T-helper 1 cell (primary cell): ENCODE measurements around the gene NAV2.

Source experiments
- DNase-seq, 5 donors: peaks; one replicate each; pipeline ENCODE4 v3.0.0-alpha.2; 2012 to 2020

Gene NAV2

GRCh38 chr11:19786644-19787043, 74.0 kb downstream of the NAV2 start:
- DNase-seq: no peak

- DNase-seq: no peak
These were observed 75.8 kb downstream of the NAV2 start for GRCh38 chr11:19788435-19788834.

DNA sequence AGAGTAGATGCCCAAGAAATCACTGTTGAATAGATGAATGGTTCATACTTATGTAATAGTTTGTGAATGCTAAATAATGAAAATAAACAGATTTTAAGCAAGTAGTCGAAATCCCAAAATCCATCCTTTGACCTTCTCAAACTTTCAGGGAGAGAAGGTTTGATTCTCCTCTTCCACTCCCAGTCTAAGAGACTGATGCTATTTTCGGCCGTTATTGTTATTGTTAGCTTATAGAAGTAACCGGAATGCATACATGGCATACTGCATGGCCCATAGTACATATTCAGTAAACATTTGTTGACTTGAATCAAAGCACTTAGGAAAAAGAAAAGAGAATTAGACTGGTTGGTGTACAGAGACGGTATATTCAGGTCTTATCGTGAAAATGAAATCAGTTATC, 76.6 kb downstream of the NAV2 start:
- no peak for DNase-seq

DNA sequence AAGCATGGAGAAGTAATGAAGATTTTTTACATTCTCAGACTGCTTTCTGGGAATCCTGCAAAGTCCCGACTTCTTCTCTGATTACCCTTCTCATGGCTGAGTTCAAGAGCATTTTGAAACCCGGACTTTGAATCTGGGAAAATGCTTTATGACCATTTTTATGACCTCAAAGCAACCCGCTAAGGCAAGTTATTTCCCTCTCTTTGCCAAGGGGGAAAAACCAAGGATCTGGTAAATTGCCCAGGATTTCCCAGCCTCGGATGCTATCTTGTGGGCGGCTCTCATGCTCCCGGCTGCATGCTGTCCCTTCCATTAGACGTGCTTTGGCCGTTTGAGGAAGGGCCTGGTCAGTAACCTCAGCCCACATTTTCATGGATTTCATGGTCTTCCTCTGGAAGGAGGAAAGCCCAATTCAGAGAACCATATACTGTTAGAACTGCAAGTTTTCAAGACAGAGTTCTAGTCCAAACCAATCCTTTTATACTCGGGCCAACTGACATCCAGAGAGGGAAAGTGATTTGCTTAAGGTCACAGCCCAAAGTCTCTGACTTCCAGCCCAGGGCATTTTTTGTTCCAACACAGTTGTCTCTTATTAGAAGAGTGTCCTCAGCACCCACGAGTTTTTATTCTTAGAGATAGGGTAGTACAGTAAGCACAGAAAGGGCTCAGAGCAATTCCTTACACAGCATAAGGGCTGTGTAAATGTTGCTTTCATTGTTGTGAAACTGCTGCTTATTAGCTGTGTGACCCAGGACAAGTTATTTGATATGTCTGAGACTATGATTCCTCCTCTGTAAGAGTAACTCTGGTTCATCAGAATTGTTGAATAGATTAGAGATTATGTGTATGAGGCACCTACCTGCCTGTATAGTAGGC, 77.4 kb downstream of the NAV2 start:
- DNase-seq: no peak

- DNase-seq: no peak
These were observed 78.4 kb downstream of the NAV2 start for GRCh38 chr11:19790831-19791552.

DNA sequence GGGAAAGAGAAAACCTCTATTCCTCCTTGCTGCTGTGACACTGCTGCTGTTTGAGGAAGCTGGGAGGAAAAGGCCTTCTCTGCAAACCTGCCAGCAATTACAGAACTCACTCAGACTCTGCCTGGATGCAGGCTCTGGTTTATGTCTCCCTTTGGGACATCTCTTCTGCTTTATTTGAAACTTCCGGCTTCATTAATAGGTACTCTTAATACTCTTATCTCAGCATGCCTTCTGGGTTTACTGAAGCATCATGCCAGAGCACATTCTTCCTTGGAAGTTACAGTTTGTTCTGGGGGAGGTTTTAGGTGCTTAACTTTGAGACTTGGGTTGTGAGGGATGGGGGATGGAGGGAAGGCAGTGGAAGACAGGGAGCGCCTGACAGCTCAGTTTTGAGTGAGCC, 79.9 kb downstream of the NAV2 start:
- DNase-seq: no peak

DNA sequence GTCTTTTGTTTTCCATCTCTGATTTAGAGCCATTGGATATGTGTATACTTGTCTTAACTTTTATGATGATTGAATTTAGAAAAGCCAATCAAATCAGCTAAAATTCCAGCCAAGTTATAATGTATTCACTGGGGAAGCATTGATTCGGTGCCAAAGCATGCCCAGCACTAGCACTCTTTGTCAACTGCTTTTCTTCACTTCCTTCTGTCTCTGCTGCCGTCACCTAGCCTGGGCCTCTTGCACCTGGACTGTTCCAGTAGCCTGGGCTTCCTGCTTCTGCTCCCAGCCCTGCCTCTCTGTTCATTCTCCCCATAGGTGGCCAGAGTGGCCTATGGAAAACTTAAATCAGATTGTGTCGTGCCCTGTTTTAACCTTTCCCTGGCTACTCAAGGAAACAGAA, 80.7 kb downstream of the NAV2 start:
- DNase-seq: no peak

DNA sequence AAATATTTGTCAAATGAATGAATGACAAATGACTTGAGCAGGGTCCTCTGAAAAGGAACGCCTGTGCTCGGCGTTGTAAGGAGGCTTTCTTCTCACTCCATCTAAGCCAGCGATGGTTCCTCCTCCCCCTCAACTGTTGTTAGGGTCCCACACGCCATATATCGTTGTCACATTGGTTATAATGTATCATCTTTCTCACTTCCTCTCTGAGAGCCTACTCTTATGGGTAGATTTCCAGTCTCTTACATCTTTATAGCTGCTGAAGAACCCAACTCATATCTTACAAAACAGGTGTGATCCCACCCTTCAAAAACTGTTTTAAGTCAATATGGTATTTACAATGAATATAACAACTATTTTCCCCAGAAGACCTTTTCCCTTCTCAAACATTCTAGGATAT, 81.5 kb downstream of the NAV2 start:
- no peak for DNase-seq

- no peak for DNase-seq
These were observed 82.4 kb downstream of the NAV2 start for GRCh38 chr11:19795082-19795481.

- DNase-seq: no peak
These were observed 87.5 kb downstream of the NAV2 start for GRCh38 chr11:19800162-19800561.

DNA sequence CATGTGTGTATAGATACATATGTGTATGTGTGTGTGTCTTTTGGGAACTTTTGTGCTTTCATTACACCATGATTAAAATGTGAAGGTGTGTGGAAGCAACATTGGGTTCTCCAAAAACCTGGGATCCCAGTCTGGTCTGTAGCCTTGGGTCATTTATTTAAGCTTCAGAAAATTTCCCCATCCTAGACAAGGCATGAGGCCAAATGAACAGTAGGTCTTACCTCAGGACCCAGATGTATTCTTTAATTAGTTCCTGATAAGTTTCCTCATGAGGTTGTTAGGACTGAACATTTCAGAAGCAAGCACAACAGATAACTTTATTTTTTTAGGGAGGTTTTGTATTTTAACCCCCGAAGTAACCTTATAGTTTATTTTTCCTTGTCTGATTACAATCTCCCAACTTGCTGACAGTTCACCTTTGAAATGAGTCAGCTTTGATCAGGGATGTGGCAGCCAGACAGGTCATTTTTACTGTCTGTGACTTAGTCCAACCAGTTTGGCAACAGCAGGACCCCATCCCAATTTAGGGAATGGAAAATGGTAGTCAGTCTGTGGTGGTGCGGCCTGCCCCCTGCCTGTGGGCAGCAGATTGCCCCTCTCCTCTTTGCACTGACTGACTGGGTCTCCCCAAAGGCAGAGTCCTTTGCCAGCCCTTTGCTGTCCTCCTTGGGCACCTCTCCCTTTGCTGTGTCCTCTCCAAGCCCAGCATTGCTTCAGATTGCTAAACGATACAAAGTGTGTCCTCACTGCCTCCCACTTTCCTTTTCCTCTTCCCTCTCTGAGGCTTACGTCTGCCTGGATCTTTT, 88.3 kb downstream of the NAV2 start:
- DNase-seq: no peak

GRCh38 chr11:19802773-19803293, 90.2 kb downstream of the NAV2 start:
- DNase-seq: no peak

GRCh38 chr11:19803506-19803998, 90.9 kb downstream of the NAV2 start:
- DNase-seq: no peak

DNA sequence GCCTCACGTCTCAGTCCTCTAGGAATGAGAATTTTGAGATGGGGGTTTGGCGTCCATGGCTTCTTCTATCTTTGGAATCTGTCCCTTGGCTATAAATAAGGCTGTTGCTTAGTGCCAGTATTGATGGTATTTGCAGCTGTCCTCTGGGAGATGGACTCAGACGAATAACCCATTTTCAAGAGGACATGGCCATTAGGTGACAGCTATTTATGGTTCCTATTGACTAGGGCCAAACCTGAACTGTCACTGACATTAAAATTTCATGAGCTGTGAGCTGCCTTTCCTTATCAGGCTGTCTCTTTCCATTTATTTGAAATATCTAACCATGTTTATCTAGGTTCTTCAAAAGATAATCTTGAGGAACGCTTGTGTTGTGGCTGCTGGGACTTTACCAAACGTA, 92.7 kb downstream of the NAV2 start:
- no peak for DNase-seq

GRCh38 chr11:19805827-19806226, 93.2 kb downstream of the NAV2 start:
- no peak for DNase-seq

DNA sequence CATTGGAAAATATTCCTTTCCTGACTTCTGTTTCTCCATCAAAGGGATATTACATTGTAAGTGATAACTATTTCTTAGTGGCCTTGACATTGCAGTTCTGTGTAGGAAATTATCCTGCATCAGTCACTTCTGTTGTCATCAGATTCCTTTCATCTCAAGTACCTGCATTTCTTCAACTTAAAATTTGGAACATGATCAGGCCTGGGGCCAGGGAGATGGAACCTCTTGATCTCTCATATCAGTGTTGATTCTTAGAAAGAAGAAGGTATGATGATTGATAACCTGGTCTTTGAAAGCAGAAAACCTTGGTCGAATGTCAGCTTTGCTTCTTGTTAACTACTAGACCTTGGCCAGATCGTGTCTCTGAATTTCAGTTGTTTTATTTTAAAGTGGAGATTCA, 93.6 kb downstream of the NAV2 start:
- no peak for DNase-seq

- no peak for DNase-seq
These were observed 95.7 kb downstream of the NAV2 start for GRCh38 chr11:19808076-19808911.

- no peak for DNase-seq
These were observed 98.2 kb downstream of the NAV2 start for GRCh38 chr11:19810852-19811251.

DNA sequence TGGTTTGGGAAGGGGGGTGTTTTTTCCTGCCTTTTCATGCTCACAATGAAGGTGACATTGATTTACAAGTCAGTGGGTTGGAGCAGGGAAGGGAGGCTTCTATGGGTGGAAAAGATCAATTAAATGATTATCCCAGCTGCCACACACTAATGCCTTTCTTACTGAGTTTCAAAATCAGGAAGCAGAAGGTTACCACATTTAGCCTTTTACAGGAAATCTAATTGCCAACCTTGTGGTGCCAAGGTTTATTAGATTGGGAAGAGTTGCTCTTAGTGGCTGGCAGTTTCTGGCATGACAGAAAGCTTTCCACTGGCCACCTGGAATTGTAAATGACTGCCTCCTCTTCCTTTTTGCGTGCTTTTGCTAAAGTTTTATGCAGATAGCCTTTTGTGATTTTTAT, 98.7 kb downstream of the NAV2 start:
- DNase-seq: no peak

GRCh38 chr11:19812096-19812495, 99.5 kb downstream of the NAV2 start:
- DNase-seq: no peak

GRCh38 chr11:19812710-19813109, 100.1 kb downstream of the NAV2 start:
- no peak for DNase-seq
